Choroid plexus epithelial cell (primary cell): Measurements from ENCODE around the gene POLR2L.

Experiments
- DNase-seq: peaks from one replicate; pipeline ENCODE4 v3.0.0-alpha.2; 2010; ENCODE audit warnings: low read depth
- H3K4me3 ChIP-seq: 2 replicates; pipeline ENCODE4 v1.5.1; 2011; ENCODE audit warnings: low read depth, mild to moderate bottlenecking, control low read depth, low read length, moderate library complexity
- CTCF ChIP-seq: conservative IDR thresholded peaks from 2 replicates; pipeline ENCODE4 v1.5.1; 2011; ENCODE audit warnings: low read depth, mild to moderate bottlenecking, control low read depth, inconsistent platforms, low read length, moderate library complexity

POLR2L gene

GRCh38 chr11:838441-839279, 3.7 kb downstream of the POLR2L start:
- peak; percentile 32 for TF ChIP-seq CTCF
- DNase-seq = peak; percentile 37
- no peak overlapping the region for H3K4me3 ChIP-seq

- H3K4me3 ChIP-seq = no peak overlapping the region
- no peak for DNase-seq
- TF ChIP-seq CTCF = no peak
Observed at GRCh38 chr11:837990-838307, 4.4 kb downstream of the POLR2L start.

GRCh38 chr11:837189-837989, 4.9 kb downstream of the POLR2L start:
- DNase-seq = no peak
- no peak overlapping the region for H3K4me3 ChIP-seq
- no peak for TF ChIP-seq CTCF

GRCh38 chr11:836700-837099, 5.6 kb downstream of the POLR2L start:
- no peak for TF ChIP-seq CTCF
- no peak overlapping the region for H3K4me3 ChIP-seq
- DNase-seq = no peak

GRCh38 chr11:836274-836673, 6.1 kb downstream of the POLR2L start:
- DNase-seq = no peak
- no peak for TF ChIP-seq CTCF
- H3K4me3 ChIP-seq = no peak overlapping the region

- H3K4me3 ChIP-seq = peak overlapping the region; percentile 30
- no peak for TF ChIP-seq CTCF
- peak; percentile 38 for DNase-seq
Observed at GRCh38 chr11:834371-835316, 7.7 kb downstream of the POLR2L start.
